Activated CD8-positive, alpha-beta memory T cell treated with anti-CD3 and anti-CD28 coated beads, Interleukin-2, amount 50 U/mL, for 1 hour (primary cell): Measurements from ENCODE around the gene GDPD3.

Experiments
- DNase-seq: peaks from one replicate; pipeline ENCODE4 v3.0.0-alpha.2; 2020; ENCODE audit errors: extremely low read depth

The GDPD3 gene

DNA sequence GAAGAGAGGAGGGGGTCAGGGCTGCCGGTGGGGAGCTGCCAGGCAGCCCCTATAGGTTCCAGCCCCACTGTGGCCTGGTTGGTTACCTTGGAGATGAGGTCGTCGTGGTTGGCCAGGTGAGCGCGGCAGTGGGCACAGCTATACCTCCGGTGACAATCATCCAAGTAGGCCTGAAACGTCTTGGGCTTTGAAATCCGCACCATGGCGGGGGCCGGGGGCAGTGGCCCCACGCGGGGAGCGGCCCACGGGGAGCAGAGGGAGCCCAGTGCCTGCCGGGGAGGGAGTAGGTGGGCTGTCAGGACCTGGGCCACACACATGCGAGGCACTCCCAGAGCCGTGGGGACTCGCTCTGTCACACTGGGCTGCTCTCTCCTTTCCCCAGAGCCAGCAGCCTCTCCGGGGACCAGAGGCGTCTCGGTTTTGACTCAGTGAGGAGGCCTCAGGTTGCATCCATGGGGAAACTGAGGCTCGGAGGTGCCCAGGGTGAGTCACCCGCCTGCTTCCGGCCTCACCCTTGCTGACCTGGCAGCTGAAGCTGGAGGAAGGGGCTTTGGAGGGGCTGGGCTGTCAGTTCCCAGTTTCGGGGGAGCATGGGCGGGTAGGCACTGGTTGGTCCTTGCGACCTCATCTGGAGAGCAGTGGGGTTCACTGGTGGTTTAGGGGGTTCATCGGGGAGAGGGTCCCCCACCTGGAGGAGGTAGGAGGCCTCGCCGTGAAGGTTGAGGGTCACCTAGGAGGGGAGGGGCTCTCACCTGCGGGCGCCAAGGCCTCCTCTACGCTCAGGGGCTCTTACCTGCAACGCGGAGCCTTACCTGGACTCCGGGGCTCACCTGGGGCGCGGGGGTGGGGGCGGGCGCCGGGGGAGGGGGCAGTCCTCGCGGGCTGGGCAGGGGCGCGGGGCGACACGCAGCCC lies 17.9 kb downstream of the GDPD3 start:
- DNase-seq = no peak

DNA sequence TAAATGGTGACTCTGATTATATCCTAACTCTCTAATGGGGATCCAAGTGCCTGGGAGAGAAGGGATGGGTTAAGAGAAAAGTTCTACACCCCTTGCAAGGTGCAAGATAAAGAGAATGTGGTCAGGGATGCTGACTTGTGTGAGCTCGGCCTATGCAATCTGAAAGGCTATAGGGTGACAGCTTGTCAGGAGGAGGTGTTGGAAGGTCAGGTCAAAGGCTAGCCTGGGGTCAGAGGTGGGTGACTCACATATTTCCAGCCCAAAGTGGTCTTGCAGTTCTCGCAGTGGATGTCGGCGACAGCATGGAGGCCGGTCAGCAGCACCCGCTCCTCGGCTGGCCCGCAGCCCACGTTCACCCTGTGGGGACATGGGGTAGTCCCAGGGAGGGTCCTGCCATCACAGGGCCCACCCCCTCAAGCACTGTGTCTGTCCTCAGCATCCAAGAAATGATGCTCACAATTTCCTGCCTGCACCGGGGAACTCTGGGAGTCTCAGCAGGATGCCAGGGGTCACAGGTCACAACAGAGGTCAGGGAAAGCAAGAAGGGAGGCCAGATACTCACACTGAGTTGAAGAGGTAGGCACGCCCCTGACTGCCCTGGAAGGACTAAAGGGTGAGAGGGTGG lies 18.7 kb downstream of the GDPD3 start:
- DNase-seq = no peak

DNA sequence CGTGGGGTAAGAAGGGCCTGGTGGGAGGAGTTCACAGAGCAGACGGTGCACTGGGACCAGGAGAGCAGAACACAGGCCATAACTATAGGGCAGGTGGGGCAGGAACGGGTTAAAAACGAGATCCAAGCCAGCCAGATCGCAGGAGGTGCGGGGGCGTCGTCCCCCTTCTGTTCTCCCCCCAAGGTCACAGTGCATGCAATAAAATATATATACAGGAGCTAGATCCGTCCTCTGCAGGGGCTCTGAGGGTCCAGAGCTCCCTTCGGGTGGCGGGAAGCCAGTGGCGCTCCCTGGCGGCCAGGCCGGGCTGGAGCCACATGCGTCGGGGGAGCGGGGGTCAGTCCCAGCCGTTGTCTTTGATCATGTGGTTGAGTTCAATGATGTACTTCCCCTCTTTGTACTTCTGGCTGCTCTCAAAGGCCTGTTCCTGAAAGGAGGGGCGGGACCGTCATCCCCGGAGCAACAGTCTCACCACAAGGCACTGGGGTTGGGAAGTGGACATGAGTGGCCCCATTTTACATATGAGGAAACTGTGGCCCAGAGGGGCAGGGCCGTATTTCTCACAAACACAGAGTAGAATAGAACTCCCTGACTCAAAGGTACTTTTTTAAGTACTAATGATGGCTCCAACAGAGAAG lies 20.8 kb downstream of the GDPD3 start:
- no peak for DNase-seq

DNA sequence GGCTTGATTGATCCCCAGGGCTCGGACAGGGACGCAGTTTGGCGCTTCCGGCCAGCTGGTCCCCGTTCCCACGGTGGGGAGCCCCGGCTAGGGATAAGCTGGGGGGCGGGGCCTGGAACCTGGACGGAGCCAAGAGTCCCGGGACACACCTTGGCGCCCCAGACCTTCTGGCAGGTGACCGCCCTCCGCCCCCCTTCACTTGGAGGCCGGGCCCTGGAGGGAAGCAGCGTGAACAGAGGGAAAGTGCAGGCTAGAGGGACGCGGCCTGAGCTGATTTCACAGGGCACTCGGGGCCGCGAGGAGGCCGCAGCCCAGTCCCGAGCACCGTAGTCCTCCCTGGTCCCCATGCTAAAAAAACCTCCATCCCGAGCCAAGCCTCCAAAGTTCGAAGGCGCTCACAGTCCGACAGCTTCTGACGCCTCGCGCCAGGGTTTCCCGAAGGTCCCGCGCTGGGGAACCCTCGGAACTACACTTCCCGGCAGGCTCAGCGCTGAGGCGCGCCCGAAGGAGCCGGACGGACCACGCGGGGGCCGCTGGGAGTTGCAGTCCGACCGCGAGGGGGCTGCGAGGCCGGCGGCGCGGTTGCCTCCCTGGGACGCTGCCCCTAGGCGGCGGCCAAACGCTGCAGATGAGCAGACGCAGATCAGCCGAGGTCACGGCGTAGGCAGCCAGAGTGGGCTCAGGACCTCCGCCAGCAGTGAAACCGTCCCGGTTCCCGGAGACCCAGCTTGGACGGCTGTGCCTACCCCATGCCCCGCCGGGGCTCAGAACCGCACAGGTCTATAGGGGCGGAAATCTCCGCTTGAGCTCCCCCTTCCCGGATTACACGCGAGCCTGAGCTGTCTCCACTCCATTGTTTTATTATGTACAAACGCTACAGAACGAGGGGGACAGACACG lies 21.6 kb downstream of the GDPD3 start, which contains the start of gene TBX6:
TSS of gene TBX6 (minus strand) at position 451 of the 899 bp plus-strand sequence. CDS start 731 bp downstream, outside the sequence.
- peak; percentile 72 for DNase-seq

DNA sequence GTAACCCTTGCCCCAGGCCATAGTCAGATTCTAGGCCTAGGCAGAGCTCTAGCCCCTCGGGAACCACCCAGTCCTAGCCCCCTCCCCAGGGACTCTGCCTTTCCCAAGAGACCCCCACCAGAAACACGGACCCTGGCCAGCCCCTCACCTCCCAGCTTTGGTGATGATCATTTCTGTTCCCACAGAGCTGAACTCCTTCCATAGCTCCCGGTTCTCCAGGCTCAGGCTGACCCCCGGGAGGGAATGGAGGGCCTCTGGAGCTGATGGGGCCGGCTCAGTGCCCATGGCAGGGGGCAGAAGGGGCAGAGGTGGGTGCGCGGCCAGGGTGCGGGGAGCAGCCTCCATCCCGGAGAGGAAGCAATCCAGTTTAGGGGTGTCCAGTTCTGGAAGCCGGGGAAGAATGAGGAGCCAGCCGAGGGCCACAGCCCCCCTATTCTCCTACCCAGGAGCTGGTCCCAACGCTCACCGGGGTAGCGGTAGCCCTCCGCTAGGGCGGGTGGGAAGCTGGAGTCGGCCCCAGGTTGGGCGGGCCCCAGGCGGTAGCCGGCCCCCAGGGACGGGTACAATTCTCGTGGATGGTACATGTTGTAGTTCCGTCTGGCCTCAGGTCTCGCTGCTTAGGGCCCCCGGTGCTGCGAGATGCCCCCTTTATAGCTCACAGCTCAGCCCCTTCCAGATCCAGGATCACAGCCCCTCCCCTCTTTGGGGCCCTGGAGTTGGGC lies 22.6 kb downstream of the GDPD3 start:
- no peak for DNase-seq

DNA sequence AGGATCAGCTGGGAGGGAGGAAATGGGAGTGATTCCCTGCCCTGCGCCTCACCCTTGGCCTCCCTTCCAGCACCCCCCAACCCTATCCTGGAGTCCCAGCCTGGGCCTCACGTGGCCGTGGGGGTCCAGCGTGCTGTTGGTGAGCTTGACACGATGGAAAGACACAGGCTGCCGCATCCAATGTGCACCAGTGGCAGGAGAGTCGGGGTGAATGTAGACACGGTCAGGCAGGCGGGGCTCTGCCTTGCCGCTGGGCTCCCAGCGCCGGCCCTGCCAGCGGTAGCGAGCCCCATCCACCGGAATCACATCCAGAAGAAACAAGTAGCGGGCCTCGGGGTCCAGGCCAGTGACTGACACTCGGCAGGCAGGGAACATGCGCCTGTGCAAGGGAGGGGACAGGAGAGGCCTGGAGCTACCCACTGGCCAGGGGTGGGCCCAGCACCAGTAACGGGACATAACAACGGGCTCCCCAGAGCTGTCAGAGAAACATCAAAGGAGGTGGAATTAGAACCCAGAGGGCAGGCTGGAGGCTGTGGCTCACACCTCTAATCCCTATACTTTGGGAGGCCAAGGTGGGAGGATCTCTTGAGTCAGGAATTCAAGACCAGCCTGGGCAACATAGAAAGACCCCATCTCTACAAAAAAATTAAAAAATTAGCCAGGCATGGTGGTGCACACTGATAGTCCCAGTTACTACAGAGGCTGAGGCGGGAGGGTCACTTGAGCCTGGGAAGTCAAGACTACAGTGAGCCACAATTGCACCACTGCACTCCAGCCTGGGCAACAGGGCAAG lies 24.3 kb downstream of the GDPD3 start:
- no peak for DNase-seq

DNA sequence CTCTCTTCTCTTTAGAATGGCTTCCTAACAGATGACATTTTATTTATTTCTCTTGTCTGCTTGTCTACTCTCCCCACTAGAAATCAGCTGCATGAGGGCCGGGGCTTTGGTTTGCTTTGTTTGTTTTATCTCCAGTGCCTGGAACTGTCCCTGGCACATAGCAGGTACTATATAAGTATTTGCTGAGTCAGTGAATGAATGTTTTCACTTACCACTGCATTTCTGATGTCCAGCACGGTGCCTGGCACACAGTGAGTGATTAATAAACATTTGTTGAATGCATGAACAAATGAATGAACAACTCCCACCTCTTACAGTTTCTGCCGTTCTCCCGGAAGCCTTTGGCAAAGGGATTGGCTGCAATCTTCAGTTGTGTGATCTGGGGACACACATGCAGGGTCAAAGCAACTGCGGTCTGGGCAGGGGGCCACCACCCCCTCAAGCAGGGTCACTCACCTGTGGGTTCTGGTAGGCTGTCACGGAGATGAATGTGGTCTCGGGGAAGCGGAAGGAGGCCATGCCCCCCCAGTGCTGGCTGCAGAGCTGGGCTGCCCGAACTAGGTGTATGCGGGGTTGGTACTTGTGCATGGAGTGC lies 25.0 kb downstream of the GDPD3 start:
- DNase-seq = no peak

DNA sequence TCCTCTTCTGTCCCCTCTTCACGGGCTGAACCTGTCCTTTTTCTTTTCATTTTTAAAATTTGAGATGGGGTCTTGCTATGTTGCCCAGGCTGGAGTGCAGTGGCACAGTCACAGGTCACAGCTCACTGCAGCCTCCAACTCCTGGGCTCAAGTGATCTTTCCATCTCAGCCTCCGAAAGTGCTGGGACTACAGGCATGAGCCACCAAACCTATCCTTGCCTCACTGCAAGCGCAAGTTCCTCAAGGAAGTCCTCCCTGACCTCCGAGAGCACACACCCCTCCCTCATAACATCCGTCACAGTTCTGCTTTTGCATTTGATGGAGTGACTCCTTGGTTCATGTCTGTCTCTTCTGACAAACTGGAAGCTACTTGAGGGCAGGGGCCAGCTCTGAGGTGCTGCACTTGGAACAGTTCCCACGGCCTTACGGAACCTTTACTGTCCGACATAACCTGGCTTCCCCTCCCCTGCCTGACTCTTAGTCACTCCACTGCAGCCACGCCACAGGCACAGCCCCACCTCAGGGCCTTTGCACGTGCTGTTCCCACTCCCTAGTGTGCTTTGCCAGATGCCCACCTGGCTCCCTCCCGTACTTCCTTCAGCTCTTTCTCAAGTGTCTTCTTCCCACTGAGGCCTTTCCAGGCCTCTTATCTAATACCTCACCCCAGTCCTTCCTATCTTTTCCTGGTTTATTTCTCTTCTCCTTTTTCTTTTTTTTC lies 26.0 kb downstream of the GDPD3 start:
- no peak for DNase-seq

DNA sequence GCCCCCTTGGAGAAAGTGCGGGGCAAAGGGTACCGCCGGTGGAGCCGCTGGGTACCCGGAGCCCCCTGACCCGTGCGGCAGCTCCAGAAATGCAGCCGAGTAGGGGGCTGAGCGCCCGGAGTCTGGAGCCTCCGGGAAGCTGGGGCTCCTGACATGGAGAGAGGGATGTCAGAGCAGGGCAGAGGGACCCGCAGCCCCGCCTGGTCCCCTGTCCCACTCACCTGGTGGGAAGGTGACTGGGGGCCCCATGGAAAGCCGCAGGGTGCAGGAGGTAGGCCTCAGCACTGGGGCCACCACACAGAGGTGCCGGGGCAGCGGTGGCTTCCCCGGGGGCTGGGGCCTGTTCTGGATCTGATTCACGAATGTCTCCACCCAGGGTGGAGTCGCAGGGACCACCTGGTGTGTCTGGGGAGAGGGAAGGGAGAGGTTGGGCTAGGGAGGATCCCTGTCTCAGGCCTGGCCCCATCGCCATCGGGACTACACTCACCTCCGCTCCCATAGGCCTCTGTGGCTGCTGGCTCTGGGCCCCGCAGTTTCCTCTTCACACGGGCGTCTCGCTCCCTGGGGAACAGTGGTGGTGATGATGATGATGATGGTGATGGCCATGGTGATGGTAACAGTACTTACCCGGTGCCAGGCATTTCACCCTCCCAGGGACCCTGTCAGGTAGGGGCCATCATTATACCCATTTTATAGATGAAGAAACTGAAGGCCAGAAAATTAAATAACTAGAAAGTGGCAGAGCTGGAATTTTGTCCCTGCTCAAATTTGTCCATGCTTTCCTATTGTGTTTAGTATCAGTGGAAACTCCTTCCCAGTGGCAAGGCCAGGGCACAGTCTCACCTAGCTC lies 26.8 kb downstream of the GDPD3 start:
- no peak for DNase-seq

DNA sequence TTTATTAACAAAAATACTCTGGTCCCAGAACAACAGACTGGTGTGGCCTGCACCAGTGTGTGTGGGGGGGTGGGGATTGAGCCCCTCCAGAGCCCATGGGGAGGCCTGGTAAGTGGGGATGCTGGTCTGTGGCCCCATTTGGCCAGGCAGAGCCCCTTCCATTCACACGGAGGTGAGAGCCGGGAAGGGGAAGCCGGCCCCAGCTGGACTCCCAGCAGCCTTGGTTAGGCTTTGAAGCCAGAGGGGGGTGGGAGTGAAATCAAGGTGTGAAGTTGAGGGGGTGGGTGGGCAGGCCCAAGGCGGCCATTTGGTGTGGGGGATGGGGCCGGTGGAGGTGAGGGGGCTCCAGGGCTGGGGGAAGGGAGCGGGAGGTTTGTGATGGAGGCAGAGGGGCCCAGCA lies 27.5 kb downstream of the GDPD3 start:
- DNase-seq = no peak

DNA sequence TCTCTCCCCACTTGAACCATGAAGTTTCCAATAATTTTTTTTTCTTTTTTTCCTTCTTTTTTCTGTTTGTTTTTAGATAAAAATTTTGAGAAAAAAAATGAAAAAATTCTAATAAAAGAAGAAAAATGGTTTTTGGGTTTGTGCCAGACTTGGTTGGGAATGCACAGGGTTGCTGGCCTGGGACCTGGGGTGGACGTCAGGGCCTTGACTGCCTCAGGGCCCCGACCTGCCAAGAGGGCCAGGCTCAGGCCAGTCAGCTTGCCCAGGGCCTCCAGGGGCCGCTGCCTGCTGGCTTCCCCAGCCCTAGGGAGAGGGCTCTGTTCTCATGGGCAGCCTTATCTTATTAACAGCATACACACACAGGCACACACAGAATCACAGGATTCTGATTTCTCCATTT lies 28.1 kb downstream of the GDPD3 start:
- DNase-seq = no peak

DNA sequence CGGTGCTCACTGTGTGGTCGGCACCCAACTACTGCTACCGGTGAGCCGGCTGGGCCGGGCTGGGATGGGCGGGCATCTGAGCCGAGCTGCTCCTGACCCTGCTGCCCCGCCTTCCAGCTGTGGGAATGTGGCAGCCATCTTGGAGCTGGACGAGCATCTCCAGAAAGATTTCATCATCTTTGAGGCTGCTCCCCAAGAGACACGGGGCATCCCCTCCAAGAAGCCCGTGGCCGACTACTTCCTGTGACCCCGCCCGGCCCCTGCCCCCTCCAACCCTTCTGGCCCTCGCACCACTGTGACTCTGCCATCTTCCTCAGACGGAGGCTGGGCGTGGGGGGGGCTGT lies 28.5 kb downstream of the GDPD3 start:
- DNase-seq = no peak

DNA sequence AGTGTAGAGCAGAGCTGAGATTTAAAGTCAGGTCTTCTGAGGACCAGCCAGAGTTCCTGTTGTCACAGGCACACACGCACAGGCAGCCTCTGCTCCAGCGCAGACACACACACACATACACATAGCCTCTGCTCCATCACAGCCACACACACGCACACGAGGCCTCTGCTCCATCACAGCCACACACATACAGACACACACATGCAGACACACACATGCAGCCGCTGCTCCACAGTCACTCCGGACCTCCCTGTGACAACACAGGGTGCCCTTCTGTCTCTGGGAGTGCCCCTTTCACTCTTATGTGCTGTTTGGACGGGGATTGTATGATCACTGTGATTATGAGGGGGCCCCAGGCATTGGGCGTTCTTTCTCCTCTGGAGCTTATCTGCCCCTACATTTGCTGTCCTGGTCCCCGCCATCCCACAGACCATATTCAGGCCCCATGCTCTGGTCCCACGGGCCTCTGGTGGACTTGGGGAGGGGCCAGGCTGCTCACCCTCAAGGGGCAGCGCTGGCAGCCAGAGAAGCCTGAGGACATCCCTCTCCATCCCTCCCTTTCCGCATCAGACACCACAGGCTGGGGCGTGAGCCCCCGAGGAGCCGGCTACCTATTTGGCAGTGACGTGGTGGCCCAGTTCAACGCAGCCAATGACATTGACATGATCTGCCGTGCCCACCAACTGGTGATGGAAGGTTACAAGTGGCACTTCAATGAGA lies 29.1 kb downstream of the GDPD3 start:
- no peak for DNase-seq

DNA sequence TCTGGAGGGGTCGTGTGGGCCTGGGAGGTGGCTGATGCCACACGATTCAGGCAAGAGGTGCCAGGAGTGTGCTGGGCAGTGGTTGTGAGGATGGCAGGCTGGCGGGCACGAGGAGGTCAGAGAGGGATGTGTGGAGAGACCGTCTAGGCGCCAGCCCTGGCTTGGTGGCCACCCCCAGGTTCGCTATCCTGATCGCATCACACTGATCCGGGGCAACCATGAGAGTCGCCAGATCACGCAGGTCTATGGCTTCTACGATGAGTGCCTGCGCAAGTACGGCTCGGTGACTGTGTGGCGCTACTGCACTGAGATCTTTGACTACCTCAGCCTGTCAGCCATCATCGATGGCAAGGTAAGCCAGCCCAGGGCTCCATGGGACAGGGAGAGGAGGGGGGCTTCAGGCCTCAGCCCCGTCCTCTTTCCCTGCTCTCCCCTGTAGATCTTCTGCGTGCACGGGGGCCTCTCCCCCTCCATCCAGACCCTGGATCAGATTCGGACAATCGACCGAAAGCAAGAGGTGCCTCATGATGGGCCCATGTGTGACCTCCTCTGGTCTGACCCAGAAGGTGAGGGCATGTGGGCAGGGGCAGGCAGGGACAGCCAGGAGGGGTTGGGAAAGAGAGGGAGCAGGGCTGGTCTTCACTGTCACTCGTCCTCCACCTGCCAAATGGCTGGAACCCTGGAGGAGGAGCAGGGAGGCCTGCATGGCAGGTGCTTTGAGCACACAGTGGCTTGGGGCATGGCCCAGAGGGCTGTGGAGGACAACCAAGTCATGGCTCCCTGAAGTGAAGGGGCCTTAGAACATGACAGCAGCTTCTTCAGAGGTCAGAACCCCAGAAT lies 29.9 kb downstream of the GDPD3 start:
- no peak for DNase-seq

DNA sequence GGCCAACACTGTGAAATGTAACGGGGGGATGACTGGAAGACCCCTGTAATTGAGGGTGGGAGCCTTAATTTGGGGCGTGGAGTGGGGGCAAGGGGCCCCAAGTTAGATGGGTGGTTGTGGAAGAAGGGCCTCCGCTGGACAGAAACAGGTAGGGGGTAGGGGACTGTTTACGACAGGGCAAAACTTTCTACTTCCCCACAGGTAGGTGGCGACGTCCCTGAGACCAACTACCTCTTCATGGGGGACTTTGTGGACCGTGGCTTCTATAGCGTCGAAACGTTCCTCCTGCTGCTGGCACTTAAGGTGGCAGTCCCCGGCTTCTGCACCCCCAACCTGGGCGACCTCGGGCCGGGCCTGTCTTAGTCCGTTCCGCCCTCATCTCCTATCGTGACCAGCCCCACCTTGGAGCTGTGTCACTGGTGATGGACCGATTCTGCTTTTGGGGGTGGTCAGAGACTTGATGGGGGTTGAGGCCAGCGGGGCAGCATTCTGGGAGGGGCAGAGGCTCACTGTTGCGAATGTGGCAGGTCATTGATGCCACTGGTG lies 30.7 kb downstream of the GDPD3 start:
- no peak for DNase-seq

DNA sequence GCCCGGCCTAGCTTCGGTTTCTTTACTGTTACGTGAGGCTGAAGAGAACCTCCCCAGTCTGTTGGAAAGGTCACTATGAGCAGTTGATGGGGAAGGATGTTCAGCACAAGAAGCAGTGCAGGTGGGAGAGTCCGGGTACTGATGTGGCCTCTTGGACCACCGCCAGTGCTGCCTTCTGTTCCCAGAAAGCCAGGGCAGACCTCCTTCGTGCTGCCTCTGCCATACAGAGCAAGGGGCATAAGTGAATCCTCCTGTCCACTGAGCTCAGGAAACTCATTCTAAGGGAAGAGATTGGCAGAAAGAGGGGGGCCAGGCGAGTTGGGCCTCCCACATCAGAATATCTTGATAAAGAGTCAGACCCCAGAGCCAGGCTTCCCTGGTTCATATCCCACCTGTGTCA lies 33.9 kb downstream of the GDPD3 start:
- no peak for DNase-seq
